ENCODE data around the gene IKZF3. TPM values are rescaled to one million over a fixed set of nuclear protein-coding genes. Genes with fewer than 3 reads are reported as not detected.

IKZF3 gene
- total RNA-seq, 1 experiment from 2014 or later, result 0.22 TPM

DNA sequence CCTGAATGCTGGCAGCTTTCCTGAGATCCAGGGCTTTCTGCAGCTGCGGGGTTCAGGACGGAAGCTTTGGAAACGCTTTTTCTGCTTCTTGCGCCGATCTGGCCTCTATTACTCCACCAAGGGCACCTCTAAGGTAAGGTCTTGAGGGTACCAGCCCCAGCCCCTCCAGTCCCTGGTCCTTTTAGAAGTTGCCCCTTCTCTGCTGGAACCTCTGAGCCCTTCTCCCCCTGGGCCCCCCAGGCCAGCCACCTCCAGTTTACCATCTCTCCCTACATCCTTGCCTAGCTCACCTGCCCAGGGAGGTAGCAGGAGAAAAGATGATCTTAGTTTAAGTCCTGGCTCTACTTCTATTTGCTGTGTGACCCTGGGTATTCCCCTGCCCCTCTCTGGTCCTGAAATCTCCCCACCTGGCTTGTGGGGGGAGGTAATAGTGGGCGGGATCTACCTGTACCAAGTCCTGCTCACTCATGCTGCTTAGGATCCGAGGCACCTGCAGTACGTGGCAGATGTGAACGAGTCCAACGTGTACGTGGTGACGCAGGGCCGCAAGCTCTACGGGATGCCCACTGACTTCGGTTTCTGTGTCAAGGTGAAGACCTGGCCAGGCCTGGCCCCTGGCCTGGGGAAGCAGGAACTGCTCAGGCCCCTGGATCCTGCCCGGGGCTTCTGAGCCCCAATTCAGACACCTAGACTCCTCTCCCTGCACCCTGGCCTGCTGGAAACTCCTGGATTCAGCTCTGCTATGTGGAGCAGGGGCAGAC is 119.9 kb downstream of the IKZF3 start:
- Mint-ChIP-seq H3K36me3 (ENCODE audit: insufficient read depth in 1 of 3, low read depth in 3 of 3) (peaks cover 13 to 57% (median 50%) of the 10 kb centered on the region in 3 experiments; a peak in 6 of 7 replicates), H3K4me1 (peaks cover 19 to 21% of the 10 kb centered on the region in 2 experiments), H3K4me3 (no peak overlapping the region), H3K27me3 (ENCODE audit: low read depth) (no peaks in the 10 kb centered on the region), H3K27ac (peak overlapping the region in 1 of 3 experiments; percentile 47; a peak in 1 of 7 replicates), H3K9me3 (no peaks in the 10 kb centered on the region)
- H3K23ac ChIP-seq (ENCODE audit: insufficient read length, low read depth, low read length), result no peak overlapping the region
- no peak overlapping the region for H2BK120ac ChIP-seq (ENCODE audit: low read depth, low read length, poor library complexity, severe bottlenecking)
- TF ChIP-seq, protein P1, sequence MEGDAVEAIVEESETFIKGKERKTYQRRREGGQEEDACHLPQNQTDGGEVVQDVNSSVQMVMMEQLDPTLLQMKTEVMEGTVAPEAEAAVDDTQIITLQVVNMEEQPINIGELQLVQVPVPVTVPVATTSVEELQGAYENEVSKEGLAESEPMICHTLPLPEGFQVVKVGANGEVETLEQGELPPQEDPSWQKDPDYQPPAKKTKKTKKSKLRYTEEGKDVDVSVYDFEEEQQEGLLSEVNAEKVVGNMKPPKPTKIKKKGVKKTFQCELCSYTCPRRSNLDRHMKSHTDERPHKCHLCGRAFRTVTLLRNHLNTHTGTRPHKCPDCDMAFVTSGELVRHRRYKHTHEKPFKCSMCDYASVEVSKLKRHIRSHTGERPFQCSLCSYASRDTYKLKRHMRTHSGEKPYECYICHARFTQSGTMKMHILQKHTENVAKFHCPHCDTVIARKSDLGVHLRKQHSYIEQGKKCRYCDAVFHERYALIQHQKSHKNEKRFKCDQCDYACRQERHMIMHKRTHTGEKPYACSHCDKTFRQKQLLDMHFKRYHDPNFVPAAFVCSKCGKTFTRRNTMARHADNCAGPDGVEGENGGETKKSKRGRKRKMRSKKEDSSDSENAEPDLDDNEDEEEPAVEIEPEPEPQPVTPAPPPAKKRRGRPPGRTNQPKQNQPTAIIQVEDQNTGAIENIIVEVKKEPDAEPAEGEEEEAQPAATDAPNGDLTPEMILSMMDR (conservative IDR thresholded peaks at IDR 0.05), result no peak
- no peak overlapping the region for H4K91ac ChIP-seq (ENCODE audit: insufficient read length, low read depth, low read length)
- H4K20me1 ChIP-seq (ENCODE audit: control insufficient read depth, insufficient read depth, insufficient read length), result no peaks in the 10 kb centered on the region
- H3K9me3 ChIP-seq (ENCODE audit: control insufficient read depth, low read depth, low read length), result no peaks in the 10 kb centered on the region
- H3K4me1 ChIP-seq (ENCODE audit: insufficient read depth, low read length), result peaks cover 3% of the 10 kb centered on the region; the same call in 1 of the 2 replicates
- DNase-seq, result no peak
- H3K9ac ChIP-seq (ENCODE audit: extremely low read depth, insufficient read length, low read length), result no peak overlapping the region
- no peak overlapping the region for H4K8ac ChIP-seq (replicated peaks; ENCODE audit: insufficient read length, low read depth, low read length)
- H3K27ac ChIP-seq (ENCODE audit: insufficient read length, low read depth, low read length), result no peak overlapping the region
- no peak overlapping the region for H3K4me2 ChIP-seq (ENCODE audit: insufficient read depth, insufficient read length, low read length)
- H3K14ac ChIP-seq (ENCODE audit: insufficient read depth, low read length), result no peak overlapping the region
- H4K5ac ChIP-seq (ENCODE audit: insufficient read length, low read depth, low read length), result no peak overlapping the region
- no peaks in the 10 kb centered on the region for H3K79me1 ChIP-seq (ENCODE audit: insufficient read depth, low read depth, low read length, poor library complexity, severe bottlenecking)
- H2BK5ac ChIP-seq (ENCODE audit: insufficient read length, low read length), result no peak overlapping the region
- no CpG with 5 or more reads among the region's 16 CpGs for WGBS (ENCODE audit: extremely low coverage, insufficient read length, low lambda C conversion rate)
- peaks cover 2% of the 10 kb centered on the region; the same call in 1 of the 2 replicates for H3K79me2 ChIP-seq (ENCODE audit: insufficient read depth, low read length)
- no peak overlapping the region for H3K4ac ChIP-seq (ENCODE audit: low read depth, low read length)
- H3K56ac ChIP-seq (ENCODE audit: insufficient read length, low read depth, low read length), result no peak overlapping the region
- no peaks in the 10 kb centered on the region for H3K27me3 ChIP-seq (ENCODE audit: insufficient read depth, low read length)
- no peak overlapping the region for H3K18ac ChIP-seq (ENCODE audit: insufficient read length, low read depth, low read length)
- no peak overlapping the region for H2BK12ac ChIP-seq (ENCODE audit: insufficient read length, low read depth, low read length)
- H2BK20ac ChIP-seq (ENCODE audit: low read depth, low read length, poor library complexity, severe bottlenecking), result no peak overlapping the region
- peaks cover 16% of the 10 kb centered on the region for H3K23me2 ChIP-seq (ENCODE audit: insufficient read length, low read depth, low read length, poor library complexity, severe bottlenecking)
- no peak overlapping the region for H2AK5ac ChIP-seq (ENCODE audit: insufficient read length, low read length)
- H2AFZ ChIP-seq (ENCODE audit: low read length), result no peak overlapping the region
- no peak overlapping the region for H2BK15ac ChIP-seq (ENCODE audit: low read depth, low read length)
- no peak overlapping the region for H3T11ph ChIP-seq (ENCODE audit: low read length)

All from H9 (cell line).